Measurements from ENCODE around the gene CCPG1. TPM values are rescaled to one million over a fixed set of nuclear protein-coding genes. Genes with fewer than 3 reads are reported as not detected.

CCPG1 gene
- total RNA-seq, 1 experiment from 2014 or later = 8.5 TPM

- DNase-seq (ENCODE audit: low read depth, low spot score) = no peak
- no peaks in the 10 kb centered on the region for H3K79me2 ChIP-seq (ENCODE audit: insufficient read depth, low read length)
- POLR2A ChIA-PET = no interaction called here
- H4K20me1 ChIP-seq (ENCODE audit: insufficient read depth) = no peaks in the 10 kb centered on the region
- peaks cover 0 to under 1% of the 10 kb centered on the region in 2 experiments; a peak in 2 of 4 replicates for H3K4me1 ChIP-seq (ENCODE audit: control insufficient read depth in 1 of 2, insufficient read depth in 2 of 2, low read length in 2 of 2)
- H3K4me2 ChIP-seq (ENCODE audit: low read length) = no peak overlapping the region
- 0 out of 2 replicates have a peak, but pooled peaks have one; percentile 9 for TF ChIP-seq SP1 (IDR thresholded peaks at IDR 0.05; ENCODE audit: low read depth)
- no peak for TF ChIP-seq SRF (IDR thresholded peaks at IDR 0.05; ENCODE audit: low read depth)
- TF ChIP-seq REST (IDR thresholded peaks at IDR 0.05; ENCODE audit: low read depth) = no peak
- TF ChIP-seq CBX3 (IDR thresholded peaks at IDR 0.05; ENCODE audit: low read depth) = no peak
- peak; percentile 69 for TF ChIP-seq CEBPB (IDR thresholded peaks at IDR 0.05; ENCODE audit: low read depth)
- intact Hi-C loops (cut with micrococcal nuclease) = no loop called here
- H3K36me3 ChIP-seq (ENCODE audit: control insufficient read depth in 1 of 2, insufficient read depth in 2 of 2, low read length in 2 of 2) = no peaks in the 10 kb centered on the region
- RAD21 ChIA-PET (ENCODE audit: low non-redundant PET in 1 of 2, low total read pairs in 2 of 2, uncharacterized antibody in 2 of 2, unreplicated experiment in 2 of 2) = no interaction called here
- BruUV-seq (replicated peaks) = no TSS peak
- H3K27ac ChIP-seq (ENCODE audit: low read depth, low read length) = no peak overlapping the region
- no peak overlapping the region for H2AFZ ChIP-seq (ENCODE audit: low read depth, low read length, poor library complexity, severe bottlenecking)
- no peak overlapping the region for H3K4me3 ChIP-seq (replicated peaks in 1 of 2; ENCODE audit: low read depth in 1 of 2, low read length in 2 of 2)
- ATAC-seq = no peak
- CTCF ChIA-PET = no interaction called here
- no peaks in the 10 kb centered on the region for H3K9me3 ChIP-seq (ENCODE audit: control insufficient read depth in 1 of 2, insufficient read depth in 1 of 2, low read depth in 1 of 2, low read length in 2 of 2)
- no peaks in the 10 kb centered on the region for H3K9me2 ChIP-seq (ENCODE audit: insufficient read depth)
- no peaks in the 10 kb centered on the region for H3K27me3 ChIP-seq (ENCODE audit: insufficient read depth, low read length)
- no peak overlapping the region for H3K9ac ChIP-seq (ENCODE audit: low read length)
Measured at GRCh38 chr15:55403531-55403930, 4.6 kb downstream of the CCPG1 start.

- no peak overlapping the region for H2AFZ ChIP-seq (ENCODE audit: low read depth, low read length, poor library complexity, severe bottlenecking)
- DNase-seq (ENCODE audit: low read depth, low spot score) (no peak), ATAC-seq (no peak)
- no TSS peak for BruUV-seq (replicated peaks)
- ChIA-PET CTCF (no interaction called here), RAD21 (ENCODE audit: low non-redundant PET in 1 of 2, low total read pairs in 2 of 2, uncharacterized antibody in 2 of 2, unreplicated experiment in 2 of 2) (no interaction called here), POLR2A (interaction anchor here (1.6 kb wide), 1 partner anchor 84 kb away, joined by 5 read pairs; the partner anchor contains the start of genes PIGB and PIGBOS1)
- no peak overlapping the region for H3K9ac ChIP-seq (ENCODE audit: low read length)
- no peaks in the 10 kb centered on the region for H3K9me2 ChIP-seq (ENCODE audit: insufficient read depth)
- TF ChIP-seq CBX3 (IDR thresholded peaks at IDR 0.05; ENCODE audit: low read depth) = no peak
- TF ChIP-seq RAD21 (IDR thresholded peaks at IDR 0.05; ENCODE audit: low read depth) = 0 out of 2 replicates have a peak, but pooled peaks have one; percentile 3
- no peak overlapping the region for H3K27ac ChIP-seq (ENCODE audit: low read depth, low read length)
- H3K4me3 ChIP-seq (replicated peaks in 1 of 2; ENCODE audit: low read depth in 1 of 2, low read length in 2 of 2) = no peak overlapping the region
- no peaks in the 10 kb centered on the region for H3K9me3 ChIP-seq (ENCODE audit: control insufficient read depth in 1 of 2, insufficient read depth in 1 of 2, low read depth in 1 of 2, low read length in 2 of 2)
- intact Hi-C loops (cut with micrococcal nuclease) = no loop called here
- no peaks in the 10 kb centered on the region for H4K20me1 ChIP-seq (ENCODE audit: insufficient read depth)
- no peaks in the 10 kb centered on the region for H3K27me3 ChIP-seq (ENCODE audit: insufficient read depth, low read length)
- no peak overlapping the region for H3K4me2 ChIP-seq (ENCODE audit: low read length)
- H3K4me1 ChIP-seq (ENCODE audit: control insufficient read depth in 1 of 2, insufficient read depth in 2 of 2, low read length in 2 of 2) = no peaks in the 10 kb centered on the region; a peak in 1 of 4 replicates
- no peaks in the 10 kb centered on the region for H3K36me3 ChIP-seq (ENCODE audit: control insufficient read depth in 1 of 2, insufficient read depth in 2 of 2, low read length in 2 of 2)
- no peaks in the 10 kb centered on the region for H3K79me2 ChIP-seq (ENCODE audit: insufficient read depth, low read length)
Measured at GRCh38 chr15:55402707-55403106, 5.5 kb downstream of the CCPG1 start.
